ENCODE measurements around the gene THAP2. TPM values are rescaled to one million over a fixed set of nuclear protein-coding genes. Genes with fewer than 3 reads are reported as not detected.

THAP2 gene
- total and polyA plus RNA-seq, 2 donors = 6.1 to 9.8 TPM

DNA sequence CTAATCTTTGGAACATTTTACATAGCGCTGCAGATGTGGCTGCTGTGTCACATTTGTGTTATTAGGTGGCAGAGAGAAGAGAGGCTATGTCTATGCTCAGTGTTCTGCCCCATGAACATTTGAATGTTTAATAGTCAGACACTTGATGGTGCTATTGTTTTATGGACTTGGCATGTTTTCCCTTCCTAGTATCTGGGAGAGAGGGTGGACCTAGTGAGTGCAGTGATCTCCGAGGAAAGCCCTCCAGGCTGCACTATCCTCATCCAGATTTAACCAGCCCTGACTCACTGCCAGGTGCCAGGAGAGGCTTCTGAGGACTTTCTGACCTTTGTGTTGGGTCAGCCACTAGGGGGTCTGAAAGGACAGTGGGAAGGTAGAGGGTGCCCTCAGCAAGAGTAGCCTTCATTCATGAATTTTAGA is 24.8 kb upstream of the THAP2 start:
- Histone ChIP-seq H3K9me3 (ENCODE audit: control insufficient read depth in 2 of 2, insufficient read depth in 1 of 2, low read length in 1 of 2) (no peaks in the 10 kb centered on the region), H3K27ac (ENCODE audit: low read depth in 1 of 2, low read length in 1 of 2) (no peak overlapping the region), H3K27me3 (ENCODE audit: control insufficient read depth in 2 of 2, insufficient read depth in 1 of 2, low read length in 1 of 2) (no peaks in the 10 kb centered on the region), H3K36me3 (ENCODE audit: control insufficient read depth in 2 of 2, insufficient read depth in 2 of 2, low read length in 1 of 2) (peaks cover 18 to 71% of the 10 kb centered on the region in 2 donors), H3K4me3 (ENCODE audit: low read length in 2 of 2) (no peak overlapping the region), H3K4me1 (ENCODE audit: control insufficient read depth in 2 of 2, insufficient read depth in 2 of 2, low read length in 2 of 2) (no peaks in the 10 kb centered on the region)
- DNase-seq (ENCODE audit: low read depth in 6 of 9, low spot score in 9 of 9) = no peak
- WGBS = 99% methylated on average over 2 of the region's 2 CpGs

DNA sequence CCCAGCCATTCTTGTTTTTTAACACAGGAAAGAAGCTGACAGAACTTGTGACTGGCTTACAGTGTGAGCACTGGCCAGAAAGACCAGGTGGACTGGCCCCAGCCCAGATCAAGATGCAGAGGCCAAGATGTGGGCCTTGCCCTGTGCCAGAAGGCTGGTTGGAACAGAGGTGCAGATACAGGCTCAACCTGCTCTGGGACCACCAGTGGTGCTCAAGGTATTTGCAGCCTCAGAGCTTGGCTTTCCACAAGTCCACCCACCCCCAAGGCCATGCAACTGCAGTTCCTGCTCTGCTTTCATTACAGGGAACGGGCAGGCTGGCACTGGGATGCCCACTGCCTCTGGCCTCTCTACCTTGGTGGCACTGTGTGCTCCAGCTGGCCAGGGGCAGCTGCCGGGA is 23.8 kb upstream of the THAP2 start:
- no peak overlapping the region for H3K4me3 ChIP-seq (ENCODE audit: low read length in 2 of 2)
- H3K4me1 ChIP-seq (ENCODE audit: control insufficient read depth in 2 of 2, insufficient read depth in 2 of 2, low read length in 2 of 2) = no peaks in the 10 kb centered on the region
- H3K9me3 ChIP-seq (ENCODE audit: control insufficient read depth in 2 of 2, insufficient read depth in 1 of 2, low read length in 1 of 2) = no peaks in the 10 kb centered on the region
- peaks cover 18 to 68% of the 10 kb centered on the region in 2 donors for H3K36me3 ChIP-seq (ENCODE audit: control insufficient read depth in 2 of 2, insufficient read depth in 2 of 2, low read length in 1 of 2)
- no peak for DNase-seq (ENCODE audit: low read depth in 6 of 9, low spot score in 9 of 9)
- 100% methylated on average over 2 of the region's 2 CpGs for WGBS
- no peaks in the 10 kb centered on the region for H3K27me3 ChIP-seq (ENCODE audit: control insufficient read depth in 2 of 2, insufficient read depth in 1 of 2, low read length in 1 of 2)
- H3K27ac ChIP-seq (ENCODE audit: low read depth in 1 of 2, low read length in 1 of 2) = no peak overlapping the region

DNA sequence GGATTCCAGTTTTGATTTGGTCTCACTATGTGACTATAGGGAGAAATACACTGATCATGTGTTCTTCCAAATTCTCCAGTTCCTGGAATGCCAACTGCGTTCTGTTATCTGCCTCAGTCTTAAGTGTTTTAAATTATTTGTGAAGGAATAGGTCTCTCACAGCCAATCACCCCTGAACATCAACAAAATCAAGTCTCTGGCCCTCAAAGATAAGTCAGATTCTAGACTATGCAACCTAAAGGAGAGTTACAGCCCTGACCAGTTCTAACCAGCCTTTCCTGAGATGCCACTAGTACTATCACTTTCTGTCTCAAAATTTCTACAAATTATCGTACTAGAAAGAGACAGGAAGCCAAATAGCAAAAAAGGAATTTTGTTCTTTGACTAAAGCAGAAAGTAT is 22.7 kb upstream of the THAP2 start:
- Histone ChIP-seq H3K9me3 (ENCODE audit: control insufficient read depth in 2 of 2, insufficient read depth in 1 of 2, low read length in 1 of 2) (no peaks in the 10 kb centered on the region), H3K4me1 (ENCODE audit: control insufficient read depth in 2 of 2, insufficient read depth in 2 of 2, low read length in 2 of 2) (no peaks in the 10 kb centered on the region), H3K36me3 (ENCODE audit: control insufficient read depth in 2 of 2, insufficient read depth in 2 of 2, low read length in 1 of 2) (peaks cover 18 to 63% of the 10 kb centered on the region in 2 donors), H3K27me3 (ENCODE audit: control insufficient read depth in 2 of 2, insufficient read depth in 1 of 2, low read length in 1 of 2) (no peaks in the 10 kb centered on the region), H3K4me3 (ENCODE audit: low read length in 2 of 2) (no peak overlapping the region), H3K27ac (ENCODE audit: low read depth in 1 of 2, low read length in 1 of 2) (no peak overlapping the region)
- no peak for DNase-seq (ENCODE audit: low read depth in 6 of 9, low spot score in 9 of 9)
- WGBS = 96% methylated on average over 2 of the region's 2 CpGs

GRCh38 chr12:71642264-71642663 is 21.8 kb upstream of the THAP2 start:
- Histone ChIP-seq H3K9me3 (ENCODE audit: control insufficient read depth in 2 of 2, insufficient read depth in 1 of 2, low read length in 1 of 2) (no peaks in the 10 kb centered on the region), H3K4me3 (ENCODE audit: low read length in 2 of 2) (no peak overlapping the region), H3K27ac (ENCODE audit: low read depth in 1 of 2, low read length in 1 of 2) (no peak overlapping the region), H3K4me1 (ENCODE audit: control insufficient read depth in 2 of 2, insufficient read depth in 2 of 2, low read length in 2 of 2) (no peaks in the 10 kb centered on the region), H3K27me3 (ENCODE audit: control insufficient read depth in 2 of 2, insufficient read depth in 1 of 2, low read length in 1 of 2) (no peaks in the 10 kb centered on the region), H3K36me3 (ENCODE audit: control insufficient read depth in 2 of 2, insufficient read depth in 2 of 2, low read length in 1 of 2) (peaks cover 18 to 64% of the 10 kb centered on the region in 2 donors)
- WGBS = 98% methylated on average over 2 of the region's 2 CpGs
- DNase-seq (ENCODE audit: low read depth in 6 of 9, low spot score in 9 of 9) = no peak

DNA sequence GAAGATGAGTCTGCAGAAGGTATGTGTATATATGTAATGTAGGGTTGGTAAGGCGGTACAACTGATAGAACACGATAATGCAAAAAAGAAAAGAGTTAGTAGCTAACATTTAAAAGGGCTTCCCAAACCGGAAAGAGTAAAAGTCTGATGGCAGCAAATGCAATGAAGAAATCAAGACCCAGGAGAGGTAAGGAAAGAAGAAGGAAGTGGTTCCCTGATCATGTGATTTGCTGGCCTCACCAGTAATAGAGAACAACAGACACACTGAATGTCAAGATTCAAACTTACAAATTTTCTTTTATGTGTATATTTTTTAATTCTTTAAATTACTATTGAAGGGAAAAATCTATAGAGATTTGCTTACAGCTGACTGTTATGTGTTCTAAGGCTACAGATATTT is 18.8 kb upstream of the THAP2 start:
- Histone ChIP-seq H3K9me3 (ENCODE audit: control insufficient read depth in 2 of 2, insufficient read depth in 1 of 2, low read length in 1 of 2) (no peaks in the 10 kb centered on the region), H3K4me1 (ENCODE audit: control insufficient read depth in 2 of 2, insufficient read depth in 2 of 2, low read length in 2 of 2) (no peaks in the 10 kb centered on the region), H3K27ac (ENCODE audit: low read depth in 1 of 2, low read length in 1 of 2) (no peak overlapping the region), H3K36me3 (ENCODE audit: control insufficient read depth in 2 of 2, insufficient read depth in 2 of 2, low read length in 1 of 2) (peaks cover 13 to 48% of the 10 kb centered on the region in 2 donors), H3K4me3 (ENCODE audit: low read length in 2 of 2) (no peak overlapping the region), H3K27me3 (ENCODE audit: control insufficient read depth in 2 of 2, insufficient read depth in 1 of 2, low read length in 1 of 2) (no peaks in the 10 kb centered on the region)
- 62% methylated on average over 3 of the region's 3 CpGs for WGBS
- DNase-seq (ENCODE audit: low read depth in 6 of 9, low spot score in 9 of 9) = no peak

DNA sequence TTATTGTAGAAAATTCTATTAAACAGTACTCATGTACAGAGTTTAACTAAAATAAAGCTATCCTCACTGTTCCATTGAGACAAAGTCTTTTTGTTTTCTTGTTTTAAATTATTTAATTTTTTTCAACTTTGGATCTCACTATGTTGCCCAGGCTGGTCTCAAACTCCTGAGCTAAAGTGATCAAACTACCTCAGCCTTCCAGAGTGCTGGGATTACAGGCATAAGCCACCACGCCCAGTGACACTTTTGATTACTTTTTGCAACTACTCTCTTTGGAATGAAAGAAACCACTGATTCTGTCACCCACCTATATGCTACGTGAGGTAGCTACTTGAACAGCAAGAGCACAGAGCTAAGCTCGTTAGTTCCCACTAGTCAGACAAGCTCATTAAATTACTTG is 17.6 kb upstream of the THAP2 start:
- peaks cover 12 to 43% of the 10 kb centered on the region in 2 donors for H3K36me3 ChIP-seq (ENCODE audit: control insufficient read depth in 2 of 2, insufficient read depth in 2 of 2, low read length in 1 of 2)
- no peaks in the 10 kb centered on the region for H3K4me1 ChIP-seq (ENCODE audit: control insufficient read depth in 2 of 2, insufficient read depth in 2 of 2, low read length in 2 of 2)

GRCh38 chr12:71648537-71648936 is 15.6 kb upstream of the THAP2 start:
- 98% methylated on average over 4 of the region's 4 CpGs for WGBS
- Histone ChIP-seq H3K36me3 (ENCODE audit: control insufficient read depth in 2 of 2, insufficient read depth in 2 of 2, low read length in 1 of 2) (peaks cover 13 to 31% of the 10 kb centered on the region in 2 donors), H3K27me3 (ENCODE audit: control insufficient read depth in 2 of 2, insufficient read depth in 1 of 2, low read length in 1 of 2) (no peaks in the 10 kb centered on the region), H3K9me3 (ENCODE audit: control insufficient read depth in 2 of 2, insufficient read depth in 1 of 2, low read length in 1 of 2) (peaks cover 0 to under 1% of the 10 kb centered on the region in 2 donors), H3K4me3 (ENCODE audit: low read length in 2 of 2) (no peak overlapping the region), H3K4me1 (ENCODE audit: control insufficient read depth in 2 of 2, insufficient read depth in 2 of 2, low read length in 2 of 2) (no peaks in the 10 kb centered on the region), H3K27ac (ENCODE audit: low read depth in 1 of 2, low read length in 1 of 2) (no peak overlapping the region)
- no peak for DNase-seq (ENCODE audit: low read depth in 6 of 9, low spot score in 9 of 9)

More for the DNA sequence above, 17.6 kb upstream of the THAP2 start:
- no peak overlapping the region for H3K4me3 ChIP-seq (ENCODE audit: low read length in 2 of 2)
- no peaks in the 10 kb centered on the region for H3K27me3 ChIP-seq (ENCODE audit: control insufficient read depth in 2 of 2, insufficient read depth in 1 of 2, low read length in 1 of 2)
- WGBS = 98% methylated on average over 3 of the region's 3 CpGs
- DNase-seq (ENCODE audit: low read depth in 6 of 9, low spot score in 9 of 9) = no peak
- no peaks in the 10 kb centered on the region for H3K9me3 ChIP-seq (ENCODE audit: control insufficient read depth in 2 of 2, insufficient read depth in 1 of 2, low read length in 1 of 2)
- H3K27ac ChIP-seq (ENCODE audit: low read depth in 1 of 2, low read length in 1 of 2) = no peak overlapping the region

DNA sequence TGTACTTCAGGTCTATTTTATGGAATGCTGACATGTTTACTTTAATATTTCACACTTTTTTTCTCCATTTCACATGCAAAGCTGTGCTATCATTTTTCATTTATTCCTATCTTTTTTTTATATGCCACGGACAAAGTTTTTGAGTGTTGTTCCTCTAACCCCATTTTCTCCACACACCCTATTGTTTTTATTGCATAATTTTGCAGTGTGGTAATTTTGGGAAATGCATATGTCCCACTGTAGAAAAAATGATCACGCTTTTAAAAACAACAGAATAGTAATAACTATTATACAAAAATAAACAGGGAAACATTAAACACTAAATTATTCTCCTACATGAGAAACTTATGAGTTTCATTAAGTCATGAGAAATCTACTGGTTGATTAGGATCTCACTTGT is 14.7 kb upstream of the THAP2 start:
- 96% methylated on average over 2 of the region's 2 CpGs for WGBS
- Histone ChIP-seq H3K27ac (ENCODE audit: low read depth in 1 of 2, low read length in 1 of 2) (no peak overlapping the region), H3K36me3 (ENCODE audit: control insufficient read depth in 2 of 2, insufficient read depth in 2 of 2, low read length in 1 of 2) (peaks cover 20 to 33% of the 10 kb centered on the region in 2 donors)

GRCh38 chr12:71652656-71653055 is 11.4 kb upstream of the THAP2 start:
- DNase-seq (ENCODE audit: low read depth in 6 of 9, low spot score in 9 of 9) = no peak
- WGBS = 93% methylated on average over 1 of the region's 1 CpG
- H3K9me3 ChIP-seq (ENCODE audit: control insufficient read depth in 2 of 2, insufficient read depth in 1 of 2, low read length in 1 of 2) = peaks cover 0 to 4% of the 10 kb centered on the region in 2 donors
- no peak overlapping the region for H3K27ac ChIP-seq (ENCODE audit: low read depth in 1 of 2, low read length in 1 of 2)
- H3K4me1 ChIP-seq (ENCODE audit: control insufficient read depth in 2 of 2, insufficient read depth in 2 of 2, low read length in 2 of 2) = no peaks in the 10 kb centered on the region
- H3K36me3 ChIP-seq (ENCODE audit: control insufficient read depth in 2 of 2, insufficient read depth in 2 of 2, low read length in 1 of 2) = peaks cover 22 to 35% of the 10 kb centered on the region in 2 donors
- no peak overlapping the region for H3K4me3 ChIP-seq (ENCODE audit: low read length in 2 of 2)
- H3K27me3 ChIP-seq (ENCODE audit: control insufficient read depth in 2 of 2, insufficient read depth in 1 of 2, low read length in 1 of 2) = no peaks in the 10 kb centered on the region

More for the DNA sequence above, 14.7 kb upstream of the THAP2 start:
- Histone ChIP-seq H3K9me3 (ENCODE audit: control insufficient read depth in 2 of 2, insufficient read depth in 1 of 2, low read length in 1 of 2) (peaks cover 0 to 4% of the 10 kb centered on the region in 2 donors), H3K27me3 (ENCODE audit: control insufficient read depth in 2 of 2, insufficient read depth in 1 of 2, low read length in 1 of 2) (no peaks in the 10 kb centered on the region), H3K4me1 (ENCODE audit: control insufficient read depth in 2 of 2, insufficient read depth in 2 of 2, low read length in 2 of 2) (no peaks in the 10 kb centered on the region), H3K4me3 (ENCODE audit: low read length in 2 of 2) (no peak overlapping the region)
- no peak for DNase-seq (ENCODE audit: low read depth in 6 of 9, low spot score in 9 of 9)

DNA sequence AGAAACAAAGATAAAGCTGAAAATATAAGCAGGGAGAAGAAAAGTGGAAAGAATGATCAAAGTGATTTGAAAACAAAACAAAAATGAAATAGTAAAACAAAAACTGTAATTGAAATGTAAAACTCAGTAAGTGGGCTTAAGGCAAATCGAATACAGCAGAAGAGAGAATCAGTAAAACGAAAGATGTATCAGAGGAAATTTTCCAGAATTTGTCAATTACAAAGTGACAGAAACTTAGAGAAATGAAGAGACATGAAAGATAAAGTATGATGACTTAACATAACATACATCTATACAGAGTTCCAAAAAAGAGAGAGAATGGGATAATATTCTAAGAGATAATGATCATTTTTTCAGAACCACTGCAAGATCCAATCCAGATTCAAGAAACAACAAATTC is 11.0 kb upstream of the THAP2 start:
- DNase-seq (ENCODE audit: low read depth in 6 of 9, low spot score in 9 of 9) = no peak
- WGBS = 98% methylated on average over 2 of the region's 2 CpGs
- peaks cover 0 to 4% of the 10 kb centered on the region in 2 donors for H3K9me3 ChIP-seq (ENCODE audit: control insufficient read depth in 2 of 2, insufficient read depth in 1 of 2, low read length in 1 of 2)
- H3K36me3 ChIP-seq (ENCODE audit: control insufficient read depth in 2 of 2, insufficient read depth in 2 of 2, low read length in 1 of 2) = peaks cover 23 to 37% of the 10 kb centered on the region in 2 donors
- H3K27ac ChIP-seq (ENCODE audit: low read depth in 1 of 2, low read length in 1 of 2) = no peak overlapping the region
- no peaks in the 10 kb centered on the region for H3K27me3 ChIP-seq (ENCODE audit: control insufficient read depth in 2 of 2, insufficient read depth in 1 of 2, low read length in 1 of 2)
- no peaks in the 10 kb centered on the region for H3K4me1 ChIP-seq (ENCODE audit: control insufficient read depth in 2 of 2, insufficient read depth in 2 of 2, low read length in 2 of 2)
- H3K4me3 ChIP-seq (ENCODE audit: low read length in 2 of 2) = no peak overlapping the region

All from thymus (tissue), 11 donors.